KMS-11 (cell line): ENCODE data around the gene PEX6.

Experiments used
- H2AFZ ChIP-seq: fragments of 200-600 bp; sonication (generic); 2 replicates; pipeline ENCODE4 v1.6.1; 2016; ENCODE audit warnings: antibody characterized with exemption, mixed run types, low read depth
- H3K27ac ChIP-seq: fragments of 200-600 bp; sonication (generic); 2 replicates; pipeline ENCODE4 v1.6.1; 2016; ENCODE audit warnings: mild to moderate bottlenecking, mixed run types
- H3K27me3 ChIP-seq: fragments of 200-600 bp; sonication (generic); 2 replicates; pipeline ENCODE4 v1.6.1; 2017; ENCODE audit warnings: mild to moderate bottlenecking, low read depth, mixed run types, moderate library complexity; ENCODE audit not compliant: insufficient read depth
- H3K36me3 ChIP-seq: fragments of 200-600 bp; sonication (generic); 2 replicates; pipeline ENCODE4 v1.6.1; 2017; ENCODE audit warnings: mild to moderate bottlenecking, mixed run types; ENCODE audit not compliant: insufficient read depth
- H3K4me1 ChIP-seq: fragments of 200-600 bp; sonication (generic); 2 replicates; pipeline ENCODE4 v1.6.1; 2016; ENCODE audit warnings: mild to moderate bottlenecking, low read depth, mixed run types; ENCODE audit not compliant: poor library complexity, severe bottlenecking
- H3K4me2 ChIP-seq: fragments of 200-600 bp; sonication (generic); 2 replicates; pipeline ENCODE4 v1.7.0; 2016; ENCODE audit warnings: mild to moderate bottlenecking, mixed run types
- H3K4me3 ChIP-seq: fragments of 200-600 bp; sonication (generic); IDR thresholded peaks from 2 replicates; pipeline ENCODE4 v1.6.1; 2017; ENCODE audit warnings: low read depth, low read length, mixed read lengths; ENCODE audit not compliant: insufficient read depth
- H3K79me2 ChIP-seq: fragments of 200-600 bp; sonication (generic); 2 replicates; pipeline ENCODE4 v1.6.1; 2016; ENCODE audit warnings: low read depth, mixed run types; ENCODE audit not compliant: insufficient read depth
- H3K9ac ChIP-seq: fragments of 200-600 bp; sonication (generic); 2 replicates; pipeline ENCODE4 v1.6.1; 2016; ENCODE audit warnings: mild to moderate bottlenecking, mixed run types
- H4K20me1 ChIP-seq: fragments of 200-600 bp; sonication (generic); 2 replicates; pipeline ENCODE4 v1.6.1; 2016; ENCODE audit warnings: mild to moderate bottlenecking, mixed run types; ENCODE audit not compliant: insufficient read depth
- CTCF ChIP-seq: fragments of 200-600 bp; sonication (generic); conservative IDR thresholded peaks from 2 replicates; pipeline ENCODE4 v1.6.1; 2017; ENCODE audit warnings: low read depth, mild to moderate bottlenecking, antibody characterized with exemption, low read length, moderate library complexity, mixed read lengths

PEX6 gene

GRCh38 chr6:42929821-42930360, 49.1 kb downstream of the PEX6 start:
- Histone ChIP-seq H3K27me3 (no peaks in the 10 kb centered on the region), H3K9ac (peak overlapping the region; percentile 54), H3K4me3 (no peak overlapping the region), H3K79me2 (peaks cover 34% of the 10 kb centered on the region), H3K4me2 (peak overlapping the region; percentile 65), H4K20me1 (no peaks in the 10 kb centered on the region), H3K36me3 (no peaks in the 10 kb centered on the region), H2AFZ (peak overlapping the region; percentile 61; the same call in 1 of the 2 replicates), H3K27ac (peak overlapping the region; percentile 86), H3K4me1 (peaks cover 18% of the 10 kb centered on the region)
- no peak for TF ChIP-seq CTCF

DNA sequence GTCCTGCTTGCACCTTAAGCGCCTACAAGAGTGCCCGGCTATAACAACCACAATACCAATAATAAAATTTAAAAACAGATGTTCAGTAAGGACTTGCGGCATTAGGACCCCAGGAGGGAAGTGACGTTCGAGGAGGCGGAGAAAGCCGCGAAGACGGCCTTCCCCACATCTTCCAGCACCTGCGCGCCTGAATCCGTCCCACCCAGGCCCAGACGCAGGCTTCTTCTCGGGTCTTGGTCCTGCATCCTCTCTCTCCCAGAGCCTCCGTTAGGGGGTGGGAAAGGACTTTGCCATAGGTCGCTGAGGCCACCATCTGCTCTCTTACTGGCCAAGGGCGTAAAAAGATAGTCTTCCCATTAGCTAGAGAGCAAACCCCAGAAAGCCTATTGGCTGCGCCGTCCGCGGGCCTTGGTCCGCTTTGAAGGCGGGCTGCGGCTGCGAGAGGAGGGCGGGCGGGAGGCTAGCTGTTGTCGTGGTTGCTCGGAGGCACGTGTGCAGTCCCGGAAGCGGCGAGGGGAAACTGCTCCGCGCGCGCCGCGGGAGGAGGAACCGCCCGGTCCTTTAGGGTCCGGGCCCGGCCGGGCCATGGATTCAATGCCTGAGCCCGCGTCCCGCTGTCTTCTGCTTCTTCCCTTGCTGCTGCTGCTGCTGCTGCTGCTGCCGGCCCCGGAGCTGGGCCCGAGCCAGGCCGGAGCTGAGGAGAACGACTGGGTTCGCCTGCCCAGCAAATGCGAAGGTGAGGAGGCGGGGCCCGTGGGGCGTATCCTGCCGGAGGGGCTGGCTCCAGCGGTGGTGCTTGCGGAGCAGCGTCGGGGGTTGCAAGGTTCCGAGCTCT, 49.8 kb downstream of the PEX6 start, which contains the start of gene CNPY3:
Gene CNPY3 (plus strand): TSS at position 495 of the 835 bp plus-strand sequence. CDS start 91 bp downstream, at position 586.
- Histone ChIP-seq H4K20me1 (no peaks in the 10 kb centered on the region), H3K4me2 (peak within 1 kb of the TSS; percentile 85), H3K4me3 (no peak within 1 kb of the TSS), H3K27me3 (no peaks in the 10 kb centered on the region), H2AFZ (peak within 1 kb of the TSS; percentile 61), H3K9ac (peak within 1 kb of the TSS; percentile 54), H3K27ac (peak within 1 kb of the TSS; percentile 86), H3K36me3 (no peaks in the 10 kb centered on the region), H3K4me1 (peaks cover 18% of the 10 kb centered on the region), H3K79me2 (peaks cover 34% of the 10 kb centered on the region)
- TF ChIP-seq CTCF, result no peak

DNA sequence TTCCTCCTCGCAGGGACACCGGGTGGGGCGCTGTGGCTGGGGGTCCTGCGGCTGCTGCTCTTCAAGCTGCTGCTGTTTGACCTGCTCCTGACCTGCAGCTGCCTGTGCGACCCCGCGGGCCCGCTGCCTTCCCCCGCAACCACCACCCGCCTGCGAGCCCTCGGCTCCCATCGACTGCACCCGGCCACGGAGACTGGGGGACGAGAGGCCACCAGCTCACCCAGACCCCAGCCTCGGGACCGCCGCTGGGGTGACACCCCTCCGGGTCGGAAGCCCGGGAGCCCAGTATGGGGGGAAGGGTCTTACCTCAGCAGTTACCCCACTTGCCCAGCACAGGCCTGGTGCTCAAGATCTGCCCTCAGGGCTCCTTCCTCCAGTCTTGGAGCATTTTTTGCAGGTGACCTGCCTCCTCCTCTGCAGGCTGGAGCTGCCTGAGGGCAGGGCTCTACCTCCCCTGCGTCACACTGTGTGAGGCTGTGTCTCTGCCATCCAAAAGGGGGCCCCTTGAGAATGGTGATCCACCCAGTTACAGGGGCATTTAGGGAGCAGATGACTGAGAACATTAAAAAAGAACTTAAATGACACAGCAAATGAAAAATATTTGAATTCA, 53.6 kb downstream of the PEX6 start:
- H3K9ac ChIP-seq, result no peak overlapping the region
- no peak overlapping the region for H2AFZ ChIP-seq
- no peak for TF ChIP-seq CTCF
- no peaks in the 10 kb centered on the region for H3K36me3 ChIP-seq
- H4K20me1 ChIP-seq, result no peaks in the 10 kb centered on the region
- H3K27ac ChIP-seq, result no peak overlapping the region
- H3K79me2 ChIP-seq, result peaks cover 3% of the 10 kb centered on the region; the same call in 1 of the 2 replicates
- H3K4me3 ChIP-seq, result no peak overlapping the region
- H3K27me3 ChIP-seq, result no peaks in the 10 kb centered on the region
- H3K4me1 ChIP-seq, result peaks cover 7% of the 10 kb centered on the region
- no peak overlapping the region for H3K4me2 ChIP-seq

GRCh38 chr6:42923666-42924065, 55.3 kb downstream of the PEX6 start:
- Histone ChIP-seq H4K20me1 (no peaks in the 10 kb centered on the region), H2AFZ (no peak overlapping the region), H3K4me3 (no peak overlapping the region), H3K4me2 (no peak overlapping the region), H3K79me2 (no peaks in the 10 kb centered on the region), H3K9ac (no peak overlapping the region), H3K27ac (no peak overlapping the region), H3K27me3 (no peaks in the 10 kb centered on the region), H3K4me1 (peaks cover 7% of the 10 kb centered on the region), H3K36me3 (no peaks in the 10 kb centered on the region)
- TF ChIP-seq CTCF, result no peak
